Right lobe of liver (tissue), 6 donors: ENCODE results near the gene PLCL1. TPM values are rescaled to one million over a fixed set of nuclear protein-coding genes. Genes with fewer than 3 reads are reported as not detected.
A peak's percentile ranks its signal among the peaks of the same experiment; 100 is the strongest.

Experiments used
- ATAC-seq, 4 donors: fragments of 200-7000 bp; cut with Tn5 transposase; one replicate each; pipeline ENCODE4 v1.9.1; 2020; ENCODE audit warnings: mild to moderate bottlenecking in 4 of 4, moderate library complexity in 4 of 4
- DNase-seq, 3 donors: peaks; one replicate each; pipeline ENCODE4 v3.0.0-alpha.2; 2020
- H3K27ac ChIP-seq, 3 donors: fragments of 200-600 bp; one replicate each; pipeline ENCODE4 v1.8.0; 2022
- H3K27me3 ChIP-seq, 2 donors: fragments of 200-600 bp; one replicate each; pipeline ENCODE4 v1.8.0; 2022
- H3K36me3 ChIP-seq, 4 donors: fragments of 200-600 bp; sonication (generic) in 1 of 4; one replicate each; pipeline versions ENCODE4 v1.5.1 to v1.8.0; 2017 to 2022; ENCODE audit warnings: control low read depth in 1 of 4
- H3K4me1 ChIP-seq, 4 donors: fragments of 200-600 bp; sonication (generic) in 1 of 4; one replicate each; pipeline versions ENCODE4 v1.5.1 to v1.8.0; 2017 to 2022; ENCODE audit warnings: control low read depth in 1 of 4
- H3K4me3 ChIP-seq, 3 donors: fragments of 200-600 bp; one replicate each; pipeline ENCODE4 v1.8.0; 2022
- H3K9me3 ChIP-seq, 4 donors: fragments of 200-600 bp; sonication (generic) in 1 of 4; one replicate each; pipeline versions ENCODE4 v1.5.1 to v1.8.0; 2017 to 2022; ENCODE audit warnings: control low read depth in 1 of 4
- POLR2A ChIP-seq: fragments of 450-650 bp; IDR thresholded peaks from one replicate; pipeline ENCODE4 v1.6.1; 2017; ENCODE audit warnings: antibody characterized with exemption, mild to moderate bottlenecking
- WGBS: methylation state at CpG from one replicate; pipeline ENCODE4 v1.1.6; 2018; ENCODE audit warnings: low coverage, low lambda C conversion rate; ENCODE audit not compliant: insufficient coverage; ENCODE audit errors: missing lambda C conversion rate; 5-methylcytosine and 5-hydroxymethylcytosine counted together
- intact Hi-C, 2 donors: fragments of 100-400 bp; cut with DNase I; formaldehyde crosslinking; loops; one replicate each; pipeline versions ENCODE4 v1.11.2 to v1.14.1; 2022
- total RNA-seq, 6 experiments: library from RNA; depleted of rRNA in 2 of 6; stranded (reverse); fragments of >200 nt in 2 of 6; fragmentation: NEBNext Ultra II Directional in 3 of 6; extraction: Animal tissue kit (Norgen Biotek cat#: 25700) in 3 of 6; gene quantifications; one replicate each; pipeline versions ENCODE4 v1.1.0 to v1.2.4, GENCODE V29; 2016 to 2023
- TF ChIP-seq, protein P1 (sequence below), 4 donors: fragments of 200-600 bp in 3 of 4; fragments of 450-650 bp in 1 of 4; IDR thresholded peaks; one replicate each; pipeline versions ENCODE4 v1.5.1 to v1.8.0; 2016 to 2022; ENCODE audit warnings: antibody characterized with exemption in 4 of 4, mild to moderate bottlenecking in 2 of 4
- donor health status: DM: no; HTN: yes; CAD: no.
- donor health status: DM: no; HTN: no; CAD: no.
- donor health status: DM: no; HTN: no; CAD: no.
- donor health status: DM: no; HTN: yes; CAD: no.
- donor health status: DM: no; HTN: yes; CAD: no.

The PLCL1 gene
- total RNA-seq, 6 experiments from 2014 or later, result 0.12 to 0.37 (median 0.24) TPM

DNA sequence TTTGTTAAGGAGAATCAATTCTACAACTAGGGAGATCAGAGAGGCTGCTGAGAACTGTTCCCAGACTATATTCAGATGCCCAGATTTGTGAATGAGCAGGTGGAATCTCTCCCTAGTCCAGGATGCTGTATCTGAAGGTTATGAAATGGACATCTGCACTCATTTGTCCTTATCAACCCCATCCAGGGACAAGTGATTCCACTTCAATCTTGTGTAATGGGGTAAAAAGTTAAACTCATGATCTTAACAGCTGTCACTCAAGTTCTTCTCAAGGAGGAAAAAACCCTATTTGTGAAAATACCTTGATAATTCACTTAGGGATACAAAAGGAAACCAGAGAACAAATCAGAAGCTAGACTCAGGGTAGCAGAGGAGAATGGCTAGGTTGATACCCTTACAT, 144.8 kb downstream of the PLCL1 start:
- H3K9me3 ChIP-seq, result no peaks in the 10 kb centered on the region
- ATAC-seq (no peak), DNase-seq (no peak)
- H3K27me3 ChIP-seq, result no peaks in the 10 kb centered on the region
- H3K4me1 ChIP-seq, result no peaks in the 10 kb centered on the region
- intact Hi-C loops, result no loop called here
- H3K27ac ChIP-seq, result no peak overlapping the region
- H3K36me3 ChIP-seq, result no peaks in the 10 kb centered on the region
- TF ChIP-seq POLR2A, result no peak
- TF ChIP-seq, protein P1, sequence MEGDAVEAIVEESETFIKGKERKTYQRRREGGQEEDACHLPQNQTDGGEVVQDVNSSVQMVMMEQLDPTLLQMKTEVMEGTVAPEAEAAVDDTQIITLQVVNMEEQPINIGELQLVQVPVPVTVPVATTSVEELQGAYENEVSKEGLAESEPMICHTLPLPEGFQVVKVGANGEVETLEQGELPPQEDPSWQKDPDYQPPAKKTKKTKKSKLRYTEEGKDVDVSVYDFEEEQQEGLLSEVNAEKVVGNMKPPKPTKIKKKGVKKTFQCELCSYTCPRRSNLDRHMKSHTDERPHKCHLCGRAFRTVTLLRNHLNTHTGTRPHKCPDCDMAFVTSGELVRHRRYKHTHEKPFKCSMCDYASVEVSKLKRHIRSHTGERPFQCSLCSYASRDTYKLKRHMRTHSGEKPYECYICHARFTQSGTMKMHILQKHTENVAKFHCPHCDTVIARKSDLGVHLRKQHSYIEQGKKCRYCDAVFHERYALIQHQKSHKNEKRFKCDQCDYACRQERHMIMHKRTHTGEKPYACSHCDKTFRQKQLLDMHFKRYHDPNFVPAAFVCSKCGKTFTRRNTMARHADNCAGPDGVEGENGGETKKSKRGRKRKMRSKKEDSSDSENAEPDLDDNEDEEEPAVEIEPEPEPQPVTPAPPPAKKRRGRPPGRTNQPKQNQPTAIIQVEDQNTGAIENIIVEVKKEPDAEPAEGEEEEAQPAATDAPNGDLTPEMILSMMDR (IDR thresholded peaks at IDR 0.05), result no peak
- no peak overlapping the region for H3K4me3 ChIP-seq

DNA sequence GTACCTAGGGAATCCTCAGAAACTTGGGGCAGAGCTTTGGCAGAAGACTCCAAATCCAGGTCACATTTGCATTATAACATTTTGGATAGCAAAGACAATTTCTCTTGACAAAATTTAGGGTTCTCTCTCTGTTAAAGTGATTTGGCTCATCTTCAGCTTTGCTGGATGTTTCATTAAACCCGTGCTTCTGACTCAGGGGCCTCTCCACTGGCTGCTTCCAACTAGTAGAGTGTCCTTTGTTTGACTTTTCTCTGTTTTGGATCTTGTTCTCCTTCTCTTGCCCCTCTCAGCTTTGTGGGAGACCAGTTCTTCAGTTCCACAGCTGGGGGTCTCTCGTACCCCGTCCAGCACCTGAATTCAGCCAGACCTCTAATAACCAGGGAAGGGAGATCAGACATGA, 145.6 kb downstream of the PLCL1 start:
- Histone ChIP-seq H3K4me1 (no peaks in the 10 kb centered on the region), H3K4me3 (no peak overlapping the region), H3K27me3 (no peaks in the 10 kb centered on the region), H3K27ac (no peak overlapping the region), H3K36me3 (no peaks in the 10 kb centered on the region), H3K9me3 (no peaks in the 10 kb centered on the region)
- no peak for TF ChIP-seq POLR2A
- TF ChIP-seq, protein P1 (IDR thresholded peaks at IDR 0.05), result no peak
- no peak for DNase-seq
- 65% methylated on average over 3 of the region's 3 CpGs for WGBS
- ATAC-seq, result no peak
- intact Hi-C loops, result no loop called here

DNA sequence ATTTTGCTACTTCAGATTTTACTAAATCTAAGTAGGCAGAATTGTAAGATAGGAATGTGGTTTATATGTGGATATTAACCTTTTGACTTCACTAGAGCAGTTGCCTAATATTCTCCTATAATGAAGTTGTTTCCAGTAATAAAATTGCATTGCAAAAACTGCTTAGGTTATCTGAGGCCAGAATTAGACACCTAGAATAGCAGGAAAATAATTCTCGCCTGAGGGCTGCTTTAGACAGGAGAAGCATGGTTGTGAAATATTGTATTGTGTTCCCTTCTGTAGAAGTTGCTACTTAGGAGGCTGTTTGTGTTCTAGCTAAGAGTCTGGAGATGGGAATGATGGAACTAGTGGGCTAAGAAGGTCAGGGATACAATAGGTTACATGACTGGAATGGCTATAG, 146.3 kb downstream of the PLCL1 start:
- WGBS, result 53% methylated on average over 1 of the region's 1 CpG

DNA sequence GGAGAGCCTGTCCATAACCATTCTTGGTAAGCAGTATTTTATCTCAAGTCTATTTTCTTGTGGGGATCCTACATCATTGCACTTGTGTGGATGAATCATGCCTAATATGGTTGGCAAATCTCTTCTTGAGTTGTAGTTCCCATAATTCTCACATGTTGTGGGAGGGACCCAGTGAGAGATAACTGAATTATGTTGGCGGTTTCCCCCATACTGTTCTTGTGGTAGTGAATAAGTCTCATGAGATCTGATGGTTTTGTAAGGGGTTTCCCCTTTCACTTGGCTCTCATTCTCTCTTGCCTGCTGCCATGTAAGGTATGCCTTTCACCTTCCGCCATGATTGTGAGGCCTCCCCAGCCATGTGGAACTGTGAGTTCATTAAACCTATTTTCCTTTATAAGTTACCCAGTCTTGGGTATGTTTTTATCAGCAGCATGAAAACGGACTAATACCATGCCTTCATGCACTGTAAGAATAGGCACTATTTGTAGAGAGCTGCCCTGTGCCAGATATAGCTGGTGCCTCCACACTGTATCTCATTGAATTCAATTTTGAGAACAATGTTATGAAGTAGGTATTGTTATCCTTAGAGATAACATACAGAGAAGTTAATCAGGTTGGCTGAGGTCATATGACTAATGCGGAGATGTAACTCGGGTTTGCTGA, 148.3 kb downstream of the PLCL1 start:
- ATAC-seq (no peak), DNase-seq (no peak)
- TF ChIP-seq POLR2A, result no peak
- TF ChIP-seq, protein P1 (IDR thresholded peaks at IDR 0.05), result no peak
- no peak overlapping the region for H3K4me3 ChIP-seq
- H3K27me3 ChIP-seq, result no peaks in the 10 kb centered on the region
- no peaks in the 10 kb centered on the region for H3K4me1 ChIP-seq
- no peaks in the 10 kb centered on the region for H3K9me3 ChIP-seq
- H3K27ac ChIP-seq, result no peak overlapping the region
- 74% methylated on average over 5 of the region's 5 CpGs for WGBS
- no peaks in the 10 kb centered on the region for H3K36me3 ChIP-seq
- intact Hi-C loops, result no loop called here

More for the DNA sequence above, 146.3 kb downstream of the PLCL1 start:
- no peak for TF ChIP-seq POLR2A
- TF ChIP-seq, protein P1 (IDR thresholded peaks at IDR 0.05), result no peak
- Histone ChIP-seq H3K27ac (no peak overlapping the region), H3K4me3 (no peak overlapping the region), H3K9me3 (no peaks in the 10 kb centered on the region), H3K4me1 (no peaks in the 10 kb centered on the region), H3K36me3 (no peaks in the 10 kb centered on the region), H3K27me3 (no peaks in the 10 kb centered on the region)
- ATAC-seq (peak in 1 of 4 donors; percentile 36), DNase-seq (no peak)
- intact Hi-C loops, result no loop called here

DNA sequence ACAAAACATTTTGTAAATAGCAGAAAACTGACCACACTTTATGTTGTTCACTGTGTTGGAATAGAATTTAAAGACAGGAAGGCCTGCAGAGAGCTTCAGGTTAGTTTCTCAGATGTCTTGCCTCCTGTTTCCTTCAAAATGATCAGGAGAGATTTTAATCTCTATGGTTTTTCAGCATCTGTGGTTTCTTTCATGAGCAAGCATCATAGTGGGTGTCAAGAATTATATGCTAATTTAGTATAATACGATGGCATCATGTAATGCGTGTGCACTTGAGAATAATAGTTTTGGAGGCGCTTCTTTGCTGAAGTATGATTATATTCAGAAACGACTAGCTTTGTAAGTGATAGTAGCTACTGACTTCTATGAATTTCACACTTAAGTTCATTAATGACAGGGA, 149.9 kb downstream of the PLCL1 start:
- ATAC-seq (no peak), DNase-seq (no peak)
- no peak overlapping the region for H3K27ac ChIP-seq
- TF ChIP-seq, protein P1 (IDR thresholded peaks at IDR 0.05), result no peak
- no peak for TF ChIP-seq POLR2A
- intact Hi-C loops, result no loop called here
- no peaks in the 10 kb centered on the region for H3K4me1 ChIP-seq
- H3K9me3 ChIP-seq, result no peaks in the 10 kb centered on the region
- no peaks in the 10 kb centered on the region for H3K36me3 ChIP-seq
- no peaks in the 10 kb centered on the region for H3K27me3 ChIP-seq
- WGBS, result 46% methylated on average over 4 of the region's 4 CpGs
- no peak overlapping the region for H3K4me3 ChIP-seq
